Measurements from ENCODE around the gene DDX42. TPM values are rescaled to one million over a fixed set of nuclear protein-coding genes. Genes with fewer than 3 reads are reported as not detected.
A peak's percentile ranks its signal among the peaks of the same experiment; 100 is the strongest.

The DDX42 gene
- total RNA-seq, 2 donors from 2014 or later: 126 to 130 TPM

DNA sequence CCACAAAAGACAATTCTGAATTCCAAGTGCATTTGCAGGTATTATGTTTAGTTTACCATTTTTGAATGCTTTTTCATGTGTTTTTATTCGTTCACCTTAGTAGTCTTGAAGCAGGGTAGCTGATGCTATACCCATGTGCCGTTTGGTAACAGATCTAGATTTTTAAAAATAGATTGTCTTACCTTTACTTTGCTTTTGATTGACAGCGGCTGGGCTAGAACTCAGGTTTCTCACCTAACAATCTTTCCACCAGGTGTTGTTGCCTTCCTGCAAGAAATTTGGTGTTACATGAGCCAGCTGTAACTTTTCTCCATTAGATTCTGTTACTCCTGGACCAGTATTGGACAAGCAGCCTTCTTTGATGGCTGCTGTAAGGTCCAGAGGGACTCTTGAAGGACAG lies 55.0 kb downstream of the DDX42 start:
- ATAC-seq: no peak
- Mint-ChIP-seq H3K27ac (peak overlapping the region in 1 of 2 donors; percentile 80), H3K36me3 (peaks cover 69 to 76% of the 10 kb centered on the region in 2 donors), H3K9me3 (no peaks in the 10 kb centered on the region)
- no peak for DNase-seq (ENCODE audit: low spot score in 2 of 2)

DNA sequence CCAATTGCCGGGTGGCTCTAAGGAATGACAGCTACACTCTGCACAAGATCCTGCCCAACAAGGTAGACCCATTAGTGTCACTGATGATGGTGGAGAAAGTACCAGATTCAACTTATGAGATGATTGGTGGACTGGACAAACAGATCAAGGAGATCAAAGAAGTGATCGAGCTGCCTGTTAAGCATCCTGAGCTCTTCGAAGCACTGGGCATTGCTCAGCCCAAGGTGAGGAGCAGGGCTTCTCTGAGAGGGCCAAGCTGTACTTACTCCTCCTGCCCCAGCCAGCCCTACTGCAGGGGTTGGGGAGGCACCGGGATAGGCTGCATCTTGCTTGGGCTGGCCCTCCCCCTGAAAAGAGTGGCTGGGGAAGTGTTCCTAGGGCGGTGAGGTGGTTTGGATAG lies 56.3 kb downstream of the DDX42 start:
- ATAC-seq (no peak), DNase-seq (ENCODE audit: low spot score in 2 of 2) (no peak)
- no peaks in the 10 kb centered on the region for H3K9me3 Mint-ChIP-seq
- peak overlapping the region; percentile 65 to 84 for H3K27ac Mint-ChIP-seq
- peaks cover 66 to 72% of the 10 kb centered on the region in 2 donors for H3K36me3 Mint-ChIP-seq

DNA sequence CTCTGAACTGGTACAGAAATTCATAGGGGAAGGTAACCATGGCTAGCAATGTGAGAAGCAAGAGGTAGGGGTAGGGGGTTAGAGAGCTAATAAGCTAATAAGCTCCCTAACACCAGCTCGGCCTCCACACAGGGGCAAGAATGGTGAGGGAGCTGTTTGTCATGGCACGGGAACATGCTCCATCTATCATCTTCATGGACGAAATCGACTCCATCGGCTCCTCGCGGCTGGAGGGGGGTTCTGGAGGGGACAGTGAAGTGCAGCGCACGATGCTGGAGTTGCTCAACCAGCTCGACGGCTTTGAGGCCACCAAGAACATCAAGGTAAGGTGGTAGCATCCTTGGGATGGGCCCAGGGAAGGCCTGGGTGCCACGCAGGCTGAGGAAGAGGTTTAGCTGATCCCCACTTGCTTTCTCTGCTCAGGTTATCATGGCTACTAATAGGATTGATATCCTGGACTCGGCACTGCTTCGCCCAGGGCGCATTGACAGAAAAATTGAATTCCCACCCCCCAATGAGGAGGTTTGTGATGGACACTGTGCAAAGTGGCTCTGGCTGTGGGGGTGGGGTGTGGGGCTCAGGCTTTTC lies 57.0 kb downstream of the DDX42 start:
- peaks cover 59 to 65% of the 10 kb centered on the region in 2 donors for H3K36me3 Mint-ChIP-seq
- ATAC-seq: no peak

DNA sequence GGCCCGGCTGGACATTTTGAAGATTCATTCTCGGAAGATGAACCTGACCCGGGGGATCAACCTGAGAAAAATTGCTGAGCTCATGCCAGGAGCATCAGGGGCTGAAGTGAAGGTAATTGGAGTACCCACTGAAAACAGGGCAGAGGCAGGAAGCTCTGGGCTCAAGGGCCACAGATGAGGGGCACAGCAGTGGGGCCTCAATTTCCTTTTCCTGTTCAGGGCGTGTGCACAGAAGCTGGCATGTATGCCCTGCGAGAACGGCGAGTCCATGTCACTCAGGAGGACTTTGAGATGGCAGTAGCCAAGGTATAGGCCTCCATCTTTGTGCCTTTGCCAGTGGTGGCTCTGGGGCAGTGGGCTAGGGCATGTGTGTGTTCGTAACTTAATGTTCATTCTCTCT lies 57.5 kb downstream of the DDX42 start:
- Mint-ChIP-seq H3K36me3 (peaks cover 54 to 60% of the 10 kb centered on the region in 2 donors), H3K27ac (peak overlapping the region; percentile 84 to 89), H3K9me3 (no peaks in the 10 kb centered on the region)
- DNase-seq (ENCODE audit: low spot score in 2 of 2) (no peak), ATAC-seq (no peak)

More for the DNA sequence above, 57.0 kb downstream of the DDX42 start:
- H3K27ac Mint-ChIP-seq: peak overlapping the region; percentile 84 to 89
- no peaks in the 10 kb centered on the region for H3K9me3 Mint-ChIP-seq
- no peak for DNase-seq (ENCODE audit: low spot score in 2 of 2)

DNA sequence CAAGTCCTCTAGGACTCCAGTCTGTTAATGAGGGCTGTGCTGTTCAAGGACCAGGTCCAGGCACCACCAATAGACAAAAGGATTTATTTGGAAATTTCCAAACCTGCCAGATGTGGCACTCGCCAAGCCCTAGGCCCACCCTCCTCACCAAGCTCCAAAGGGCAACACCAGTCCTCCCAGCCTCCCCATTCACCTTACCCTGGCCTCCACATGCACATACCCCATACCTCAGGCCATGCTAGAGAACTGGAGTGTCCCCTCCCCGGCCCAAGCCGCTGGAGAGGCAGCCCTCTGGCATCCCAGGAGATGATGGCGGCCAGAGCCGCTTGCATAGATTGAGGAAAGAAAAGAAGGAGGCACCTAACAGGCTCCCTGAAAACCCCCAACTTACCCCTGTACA lies 58.0 kb downstream of the DDX42 start:
- DNase-seq (ENCODE audit: low spot score in 2 of 2) (no peak), ATAC-seq (no peak)
- Mint-ChIP-seq H3K9me3 (no peaks in the 10 kb centered on the region), H3K36me3 (peaks cover 49 to 55% of the 10 kb centered on the region in 2 donors), H3K27ac (peak overlapping the region; percentile 84 to 89)

DNA sequence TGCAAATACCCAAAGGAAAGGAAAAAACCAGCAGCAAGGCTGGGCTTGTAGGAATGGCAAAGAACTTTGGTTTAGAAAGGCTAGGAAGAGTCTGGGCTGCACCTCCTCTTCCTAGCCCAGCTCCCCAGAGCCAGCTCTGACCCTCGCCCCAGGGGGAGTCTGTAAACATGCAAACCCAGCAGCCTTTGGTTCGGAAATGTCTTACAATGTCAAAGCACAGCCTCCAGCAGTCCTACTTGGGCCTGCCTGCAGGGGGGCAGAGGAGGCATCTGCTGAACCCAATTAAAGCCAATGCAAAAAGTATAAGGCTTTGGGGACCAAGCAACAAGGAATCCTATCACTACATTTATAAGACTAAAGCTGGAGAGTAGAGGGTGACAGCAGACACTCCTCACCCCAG lies 58.5 kb downstream of the DDX42 start:
- DNase-seq (ENCODE audit: low spot score in 2 of 2): no peak
- Mint-ChIP-seq H3K9me3 (no peaks in the 10 kb centered on the region), H3K36me3 (peaks cover 44 to 50% of the 10 kb centered on the region in 2 donors), H3K27ac (peak overlapping the region; percentile 84 to 89)
- no peak for ATAC-seq

DNA sequence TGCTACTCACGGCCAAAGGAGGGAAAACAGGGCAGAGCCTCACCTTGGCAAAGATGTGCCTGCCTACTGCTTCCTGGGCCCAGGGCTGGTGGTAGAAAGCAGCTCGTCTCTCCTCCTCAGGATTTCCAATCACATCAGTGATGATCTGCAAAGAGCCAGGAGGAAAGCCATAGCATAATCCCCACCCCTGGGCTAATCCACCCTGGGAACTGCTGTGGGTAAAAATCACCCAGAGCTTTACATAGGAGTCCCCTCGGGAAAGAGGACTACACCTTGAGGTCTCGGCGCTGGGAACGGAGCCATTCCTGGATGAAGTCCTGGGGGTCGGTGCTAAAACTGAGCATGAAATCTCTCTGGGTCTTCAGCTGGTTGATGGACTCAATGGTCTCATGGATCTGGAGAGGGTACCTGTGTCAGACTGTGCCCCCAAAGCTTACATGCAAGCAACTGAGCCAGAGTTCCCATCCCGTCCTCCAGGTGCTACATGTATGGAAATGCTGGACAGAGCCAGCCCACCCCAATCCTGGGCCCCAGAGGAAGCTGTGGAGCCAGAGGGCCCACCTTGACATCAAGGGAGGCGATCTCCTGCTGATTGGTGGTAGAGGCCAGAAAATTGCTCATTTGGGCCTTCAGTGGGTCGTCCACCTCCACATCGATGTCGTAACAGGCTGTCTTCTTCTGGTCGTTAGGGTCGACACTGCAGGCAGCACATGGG lies 59.2 kb downstream of the DDX42 start:
- ATAC-seq: no peak
- Mint-ChIP-seq H3K27ac (peak overlapping the region in 1 of 2 donors; percentile 84), H3K9me3 (no peaks in the 10 kb centered on the region), H3K36me3 (peaks cover 37 to 43% of the 10 kb centered on the region in 2 donors)
- DNase-seq (ENCODE audit: low spot score in 2 of 2): no peak

DNA sequence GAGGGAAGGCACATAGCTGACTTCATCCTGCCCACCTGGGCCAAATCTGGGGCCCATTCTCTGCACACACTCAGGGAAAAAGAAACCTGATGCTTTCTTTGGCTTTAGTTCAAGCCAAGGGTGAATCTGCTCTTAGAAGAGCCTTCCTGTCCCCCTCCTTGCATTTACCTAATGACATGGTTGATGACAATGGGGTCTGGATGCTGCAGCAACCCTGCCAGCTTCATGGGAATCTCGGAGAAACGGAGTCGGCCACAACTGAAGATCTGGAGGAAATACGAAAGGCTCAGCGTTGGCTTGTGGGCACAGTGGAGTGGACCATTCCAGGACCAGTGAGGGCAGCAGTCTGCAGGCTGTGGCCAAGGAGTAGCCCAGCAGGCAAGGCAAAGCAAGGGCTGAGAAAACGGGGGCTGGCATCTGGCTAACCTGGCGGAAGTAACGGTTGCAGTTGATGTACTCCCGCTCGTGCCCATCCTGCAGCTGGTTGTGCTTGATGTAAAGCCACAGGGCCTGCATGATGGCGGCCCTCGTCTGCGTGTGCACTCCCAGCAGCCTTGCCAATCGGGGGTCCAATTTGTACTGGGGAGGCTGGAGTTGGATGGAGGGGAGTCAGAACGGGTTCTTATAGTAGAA lies 59.9 kb downstream of the DDX42 start:
- H3K36me3 Mint-ChIP-seq: peaks cover 33 to 40% of the 10 kb centered on the region in 2 donors
- H3K27ac Mint-ChIP-seq: peak overlapping the region; percentile 84 to 92
- ATAC-seq (no peak), DNase-seq (ENCODE audit: low spot score in 2 of 2) (no peak)
- H3K9me3 Mint-ChIP-seq: no peaks in the 10 kb centered on the region

DNA sequence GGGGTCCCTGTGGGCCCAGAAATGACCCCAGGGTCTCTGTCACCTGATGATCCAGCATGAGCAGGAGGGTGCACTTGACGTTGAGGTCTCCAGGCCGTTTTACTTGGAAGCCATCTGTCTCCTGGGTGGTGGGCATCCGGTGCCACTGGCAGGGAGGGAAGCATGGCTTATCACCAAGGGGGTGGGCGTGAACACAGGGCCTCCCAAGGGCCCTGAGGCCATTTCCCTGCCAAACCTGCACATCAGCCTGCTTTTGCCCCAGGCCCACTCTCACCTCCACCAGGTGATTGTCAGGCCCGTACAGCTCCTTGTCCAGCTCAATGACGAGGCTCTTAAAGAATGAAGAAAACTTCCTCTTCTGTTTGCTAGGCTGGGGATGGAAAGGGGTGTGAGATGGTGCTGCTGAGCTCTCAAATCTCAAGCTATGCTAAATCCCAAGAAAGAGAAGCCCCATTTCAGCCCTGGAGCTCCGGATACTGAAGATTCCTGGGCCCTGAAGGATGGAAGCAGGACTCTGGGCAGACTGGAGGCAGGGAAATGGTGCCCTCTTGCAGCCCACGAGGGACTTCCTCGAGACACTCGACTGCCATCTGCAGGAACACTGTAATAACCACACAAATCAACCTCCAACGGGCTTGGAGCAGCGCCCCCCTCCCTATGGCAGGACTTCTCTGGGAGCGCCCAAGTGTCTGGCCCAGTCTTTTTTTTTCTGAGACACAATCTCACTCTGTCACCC lies 60.6 kb downstream of the DDX42 start:
- peak in 1 of 2 donors; percentile 66 for DNase-seq (ENCODE audit: low spot score in 2 of 2)
- Mint-ChIP-seq H3K27ac (peak overlapping the region; percentile 20 to 88), H3K9me3 (no peaks in the 10 kb centered on the region), H3K36me3 (peaks cover 26 to 38% of the 10 kb centered on the region in 2 donors)
- ATAC-seq: peak; percentile 73 to 76

DNA sequence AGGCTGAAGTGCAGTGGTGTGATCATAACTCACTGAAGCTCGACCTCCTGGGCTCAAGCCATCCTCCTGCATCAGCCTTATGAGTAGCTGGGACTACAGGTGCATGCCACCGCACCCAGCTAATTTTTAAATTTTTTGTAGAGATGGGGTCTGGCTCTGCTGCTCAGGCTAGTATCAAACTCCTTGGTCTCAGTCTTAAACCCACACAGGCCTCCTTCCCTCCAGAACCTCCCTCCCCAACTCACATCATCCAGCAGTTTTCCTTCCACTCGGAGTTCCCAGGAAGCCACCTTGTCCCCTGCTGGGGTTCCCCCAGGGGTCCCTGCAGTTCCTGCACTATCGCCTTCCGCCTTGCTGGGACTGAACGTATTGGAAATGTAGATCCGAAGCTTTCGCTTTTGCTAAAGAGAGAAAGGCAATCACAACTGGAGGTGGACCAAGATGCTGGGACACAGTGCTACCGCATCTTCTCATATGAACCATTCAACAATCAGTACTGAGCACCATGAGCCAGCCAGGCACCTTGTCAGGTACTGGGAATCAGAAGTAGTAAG lies 61.3 kb downstream of the DDX42 start:
- no peak for DNase-seq (ENCODE audit: low spot score in 2 of 2)
- ATAC-seq: no peak
- peak overlapping the region; percentile 20 to 88 for H3K27ac Mint-ChIP-seq
- H3K36me3 Mint-ChIP-seq: peaks cover 20 to 32% of the 10 kb centered on the region in 2 donors
- no peaks in the 10 kb centered on the region for H3K9me3 Mint-ChIP-seq

DNA sequence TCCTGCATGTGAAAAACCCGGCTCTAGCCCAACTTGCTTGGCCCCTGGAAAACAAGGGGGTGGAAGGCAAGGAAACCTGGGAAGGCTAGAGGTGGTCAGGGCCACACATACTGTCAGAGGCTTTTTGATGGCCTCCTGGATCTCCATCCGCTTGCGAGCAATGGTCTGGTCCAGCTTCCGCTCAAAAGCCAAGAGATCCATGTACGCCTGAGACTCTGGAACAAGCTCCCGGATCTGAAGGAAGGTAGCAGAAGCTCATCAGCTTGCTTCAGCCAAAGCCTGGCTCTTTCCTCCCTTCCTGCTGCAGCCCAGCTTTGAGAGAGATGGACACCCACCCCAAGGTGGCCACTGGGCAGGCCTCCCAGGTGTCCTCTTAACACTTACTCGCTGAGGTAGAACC lies 62.8 kb downstream of the DDX42 start:
- DNase-seq (ENCODE audit: low spot score in 2 of 2): no peak
- Mint-ChIP-seq H3K9me3 (no peaks in the 10 kb centered on the region), H3K36me3 (peaks cover 21 to 35% of the 10 kb centered on the region in 2 donors), H3K27ac (no peak overlapping the region)
- no peak for ATAC-seq

DNA sequence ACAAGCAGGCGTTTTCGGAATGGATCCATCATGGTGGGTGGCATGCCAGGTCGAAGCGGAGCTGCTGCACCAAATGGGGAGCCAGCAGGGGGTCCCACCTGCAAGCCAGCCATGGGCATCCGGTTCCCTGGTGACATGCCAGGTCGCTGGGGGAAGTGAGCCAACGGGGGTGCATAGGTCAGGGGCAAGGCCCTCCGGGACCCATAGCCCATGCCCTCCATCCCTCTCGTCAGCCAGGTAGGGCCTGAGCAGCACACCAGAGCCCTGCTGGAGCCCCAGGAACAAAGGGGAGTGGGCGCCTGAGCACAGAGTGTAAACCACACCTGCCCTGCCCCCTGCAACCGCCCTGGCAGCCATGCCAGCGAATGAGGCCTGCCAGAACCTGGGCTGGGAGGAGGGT lies 63.5 kb downstream of the DDX42 start:
- peaks cover 25 to 33% of the 10 kb centered on the region in 2 donors for H3K36me3 Mint-ChIP-seq
- ATAC-seq: no peak
- H3K9me3 Mint-ChIP-seq: no peaks in the 10 kb centered on the region
- no peak overlapping the region for H3K27ac Mint-ChIP-seq
- no peak for DNase-seq (ENCODE audit: low spot score in 2 of 2)

DNA sequence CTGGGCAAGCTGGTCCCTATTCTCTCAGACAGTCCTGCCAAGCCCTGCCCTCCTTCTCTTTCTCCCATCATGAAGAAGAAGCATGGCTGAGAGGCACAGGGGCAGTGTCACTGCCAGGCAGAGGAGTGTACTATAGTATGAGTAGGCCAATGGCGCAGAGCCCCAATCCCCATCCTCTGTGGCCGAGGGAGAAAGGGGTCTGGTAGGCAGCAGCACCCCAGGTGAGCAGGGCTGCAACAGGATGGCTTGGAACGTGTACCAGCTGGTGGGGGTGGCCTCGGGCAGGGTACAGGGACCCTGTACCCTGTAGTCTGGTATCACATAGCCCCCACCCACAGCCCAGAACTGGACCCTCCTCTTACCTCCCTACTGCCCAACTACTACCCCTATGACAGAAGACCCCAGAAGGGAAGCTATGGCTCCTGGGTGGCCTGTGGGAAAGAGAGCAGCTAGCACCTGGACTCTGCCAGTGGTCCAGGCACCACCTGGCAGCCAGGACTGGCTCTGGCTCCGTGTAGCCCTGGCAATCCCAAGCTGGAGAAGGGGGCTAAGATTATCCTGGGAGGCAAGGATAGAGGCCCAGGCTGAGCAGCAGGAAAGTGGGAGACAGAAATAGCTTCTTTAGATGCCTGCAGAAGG lies 64.1 kb downstream of the DDX42 start:
- H3K36me3 Mint-ChIP-seq: peaks cover 25 to 33% of the 10 kb centered on the region in 2 donors
- no peaks in the 10 kb centered on the region for H3K9me3 Mint-ChIP-seq
- no peak for ATAC-seq
- peak overlapping the region; percentile 37 to 74 for H3K27ac Mint-ChIP-seq
- no peak for DNase-seq (ENCODE audit: low spot score in 2 of 2)

DNA sequence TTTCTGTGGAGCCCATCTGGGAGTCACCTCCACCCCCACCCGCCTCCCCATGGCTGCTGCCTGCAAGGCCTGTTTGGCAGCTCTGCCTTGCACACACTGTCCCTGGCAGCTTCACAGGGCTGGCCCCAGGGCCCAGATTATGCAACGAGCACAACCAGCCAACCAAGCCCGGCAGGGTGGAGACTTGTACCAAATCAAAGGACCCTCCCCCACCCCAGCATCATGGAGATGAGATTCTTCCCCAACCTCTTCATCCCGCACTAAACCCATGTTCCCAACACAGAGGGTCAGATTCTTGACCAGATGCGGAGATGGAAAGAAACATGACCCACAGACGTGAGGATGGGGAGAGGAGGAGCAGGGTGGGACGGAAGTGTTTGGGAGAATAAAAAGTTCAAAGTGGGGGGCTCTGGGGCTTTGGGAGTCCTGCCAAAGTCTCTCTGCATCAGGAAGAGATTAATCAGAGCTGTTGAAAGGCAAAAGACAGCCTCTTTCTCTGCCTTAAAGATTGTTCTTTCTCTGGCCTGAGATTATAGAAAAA lies 64.7 kb downstream of the DDX42 start:
- Mint-ChIP-seq H3K27ac (peak overlapping the region in 1 of 2 donors; percentile 77), H3K36me3 (peaks cover 22 to 33% of the 10 kb centered on the region in 2 donors)
- no peak for ATAC-seq

DNA sequence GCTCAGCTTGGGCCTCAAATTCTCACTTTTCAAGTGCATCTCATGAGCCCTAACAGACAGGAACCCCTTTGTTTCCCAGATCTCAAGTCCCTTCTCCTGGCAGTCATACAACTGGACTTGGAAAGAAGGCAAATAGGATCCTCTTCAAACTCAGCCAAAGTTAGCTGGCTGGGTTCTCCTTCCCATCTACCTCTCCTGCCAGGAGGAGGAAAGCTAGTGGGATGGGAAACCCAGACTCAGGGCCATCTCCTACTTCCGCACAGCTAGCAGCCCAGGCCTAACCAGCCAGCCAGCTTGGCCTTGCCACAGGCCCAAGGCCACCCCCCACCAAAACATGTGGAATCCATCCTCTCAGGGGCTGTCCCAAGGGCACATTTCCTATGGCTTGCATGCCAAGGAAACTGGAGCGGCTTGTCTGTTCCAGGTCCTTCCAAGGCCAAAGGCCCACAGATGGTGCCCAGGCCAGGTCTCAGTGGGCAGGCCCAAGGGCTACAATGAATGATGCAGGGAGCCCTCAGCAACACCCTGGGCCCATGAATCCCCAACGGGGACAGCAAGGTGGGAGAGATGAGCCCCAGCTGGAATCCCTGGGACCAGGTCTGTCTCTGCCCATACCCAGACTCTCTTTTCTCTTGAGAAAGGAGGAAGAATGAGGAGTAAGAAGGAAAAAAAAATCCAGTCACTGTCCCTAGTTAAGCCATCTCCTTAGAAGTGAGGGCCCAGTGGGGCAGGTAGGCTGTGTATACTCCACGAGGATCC lies 66.8 kb downstream of the DDX42 start:
- ATAC-seq: no peak
- Mint-ChIP-seq H3K9me3 (no peaks in the 10 kb centered on the region), H3K27ac (peak overlapping the region; percentile 94 to 96), H3K36me3 (peaks cover 19 to 20% of the 10 kb centered on the region in 2 donors)
- DNase-seq (ENCODE audit: low spot score in 2 of 2): no peak

More for the DNA sequence above, 64.7 kb downstream of the DDX42 start:
- H3K9me3 Mint-ChIP-seq: no peaks in the 10 kb centered on the region
- DNase-seq (ENCODE audit: low spot score in 2 of 2): no peak

Data from activated naive CD4-positive, alpha-beta T cell treated with anti-CD3 and anti-CD28 coated beads, Interleukin-2, amount 50 U/mL, for 72 hours (primary cell).